H1 (cell line): ENCODE measurements around the gene RNF135.
A peak's percentile ranks its signal among the peaks of the same experiment; 100 is the strongest.

Source experiments
- CBX5 ChIP-seq: fragments of 300-800, 300-1000 bp; sonication (generic); IDR thresholded peaks from 2 replicates; pipeline ENCODE4 v1.7.1; 2016; ENCODE audit warnings: antibody characterized with exemption, low read length, low read depth
- EZH2 ChIP-seq: fragments of 200-600 bp; sonication (generic); IDR thresholded peaks from 2 replicates; pipeline ENCODE4 v1.7.1; 2012; ENCODE audit warnings: low read depth, mild to moderate bottlenecking, moderate library complexity, low read length, inconsistent platforms; ENCODE audit not compliant: severe bottlenecking
- PHF8 ChIP-seq: fragments of 200-600 bp; sonication (generic); conservative IDR thresholded peaks from 2 replicates; pipeline ENCODE4 v1.7.1; 2012; ENCODE audit warnings: low read depth, mild to moderate bottlenecking, inconsistent platforms, low read length, moderate library complexity
- POLR2A ChIP-seq, 2 experiments: IDR thresholded peaks; 1 replicate in 1 of 2; 2 replicates in 1 of 2; pipeline ENCODE4 v1.6.1; 2011; ENCODE audit warnings: low read depth in 2 of 2, low read length in 2 of 2, mild to moderate bottlenecking in 2 of 2; ENCODE audit errors: control extremely low read depth in 1 of 2
- TAF1 ChIP-seq: IDR thresholded peaks from 2 replicates; pipeline ENCODE4 v1.6.1; 2011; ENCODE audit warnings: mild to moderate bottlenecking, low read depth, low read length
- TBP ChIP-seq: IDR thresholded peaks from 2 replicates; pipeline ENCODE4 v1.6.1; 2011; ENCODE audit warnings: low read depth, low read length, improper control_type of control experiment
- TCF12 ChIP-seq: IDR thresholded peaks from 2 replicates; pipeline ENCODE4 v1.6.1; 2011; ENCODE audit warnings: low read depth, mild to moderate bottlenecking, low read length
- YY1 ChIP-seq: IDR thresholded peaks from 2 replicates; pipeline ENCODE4 v1.6.1; 2011; ENCODE audit warnings: low read depth, mild to moderate bottlenecking, low read length
- TF ChIP-seq, protein P1 (sequence below), 3 experiments: IDR thresholded peaks; 1 replicate in 2 of 3; 2 replicates in 1 of 3; pipeline versions ENCODE4 v1.5.1 to v1.6.1; 2011; ENCODE audit warnings: low read length in 3 of 3, mild to moderate bottlenecking in 3 of 3, inconsistent platforms in 2 of 3, low read depth in 1 of 3, moderate library complexity in 1 of 3; ENCODE audit not compliant: insufficient read depth in 1 of 3; ENCODE audit errors: control extremely low read depth in 1 of 3
- TF ChIP-seq, protein P2 (sequence below): IDR thresholded peaks from 2 replicates; pipeline ENCODE4 v1.6.1; 2012; ENCODE audit warnings: inconsistent platforms
- TF ChIP-seq, protein P3 (sequence below): IDR thresholded peaks from 2 replicates; pipeline ENCODE4 v1.6.1; 2012; ENCODE audit warnings: inconsistent platforms
- TF ChIP-seq, protein P4 (sequence below): IDR thresholded peaks from 2 replicates; pipeline ENCODE4 v1.6.1; 2011; ENCODE audit warnings: low read depth, mild to moderate bottlenecking, low read length; ENCODE audit not compliant: insufficient read depth

DNA sequence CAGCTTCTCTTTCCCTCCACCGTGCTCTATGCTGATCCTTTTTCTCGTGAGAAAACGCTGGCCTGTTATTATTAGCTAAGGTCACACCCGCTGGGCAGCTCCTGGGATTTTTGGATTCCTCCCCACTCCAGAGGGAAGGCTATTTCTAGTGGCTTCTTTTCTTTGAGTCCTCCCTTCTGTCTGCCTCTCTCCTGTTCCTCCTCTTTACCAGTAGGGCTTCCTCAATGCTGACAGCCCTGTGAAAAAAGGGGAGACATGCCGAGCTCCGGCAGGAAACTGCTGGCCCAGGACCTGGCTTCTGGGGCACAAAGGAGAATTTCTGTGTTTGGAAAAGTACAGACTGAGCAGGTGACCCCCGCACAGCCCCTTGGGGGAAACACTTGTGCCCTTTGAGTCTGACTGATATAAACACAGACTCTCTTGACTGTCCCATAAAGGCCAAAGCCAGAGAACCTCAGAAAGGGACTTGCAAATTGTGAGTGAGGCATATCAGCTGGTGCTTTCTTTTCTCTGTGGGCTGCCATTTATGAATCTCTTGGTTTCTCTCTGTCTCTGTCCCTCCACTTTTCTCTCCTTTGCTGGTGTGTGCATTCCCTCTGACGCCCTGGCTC is 14.0 kb upstream of the RNF135 start:
- TF ChIP-seq TBP (no peak), CBX5 (no peak), PHF8 (no peak), POLR2A (IDR thresholded peaks at IDR 0.05; ENCODE audit: control extremely low read depth in 1 of 2, low read depth in 2 of 2, low read length in 2 of 2) (no peak), TCF12 (no peak), EZH2 (no peak), YY1 (no peak), TAF1 (no peak)
- TF ChIP-seq, protein P1, sequence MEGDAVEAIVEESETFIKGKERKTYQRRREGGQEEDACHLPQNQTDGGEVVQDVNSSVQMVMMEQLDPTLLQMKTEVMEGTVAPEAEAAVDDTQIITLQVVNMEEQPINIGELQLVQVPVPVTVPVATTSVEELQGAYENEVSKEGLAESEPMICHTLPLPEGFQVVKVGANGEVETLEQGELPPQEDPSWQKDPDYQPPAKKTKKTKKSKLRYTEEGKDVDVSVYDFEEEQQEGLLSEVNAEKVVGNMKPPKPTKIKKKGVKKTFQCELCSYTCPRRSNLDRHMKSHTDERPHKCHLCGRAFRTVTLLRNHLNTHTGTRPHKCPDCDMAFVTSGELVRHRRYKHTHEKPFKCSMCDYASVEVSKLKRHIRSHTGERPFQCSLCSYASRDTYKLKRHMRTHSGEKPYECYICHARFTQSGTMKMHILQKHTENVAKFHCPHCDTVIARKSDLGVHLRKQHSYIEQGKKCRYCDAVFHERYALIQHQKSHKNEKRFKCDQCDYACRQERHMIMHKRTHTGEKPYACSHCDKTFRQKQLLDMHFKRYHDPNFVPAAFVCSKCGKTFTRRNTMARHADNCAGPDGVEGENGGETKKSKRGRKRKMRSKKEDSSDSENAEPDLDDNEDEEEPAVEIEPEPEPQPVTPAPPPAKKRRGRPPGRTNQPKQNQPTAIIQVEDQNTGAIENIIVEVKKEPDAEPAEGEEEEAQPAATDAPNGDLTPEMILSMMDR (IDR thresholded peaks at IDR 0.05; ENCODE audit: control extremely low read depth in 1 of 3, insufficient read depth in 1 of 3, low read depth in 1 of 3, low read length in 3 of 3): peak in 1 of 3 experiments; percentile 7; a peak in 1 of 4 replicates
- TF ChIP-seq, protein P2, sequence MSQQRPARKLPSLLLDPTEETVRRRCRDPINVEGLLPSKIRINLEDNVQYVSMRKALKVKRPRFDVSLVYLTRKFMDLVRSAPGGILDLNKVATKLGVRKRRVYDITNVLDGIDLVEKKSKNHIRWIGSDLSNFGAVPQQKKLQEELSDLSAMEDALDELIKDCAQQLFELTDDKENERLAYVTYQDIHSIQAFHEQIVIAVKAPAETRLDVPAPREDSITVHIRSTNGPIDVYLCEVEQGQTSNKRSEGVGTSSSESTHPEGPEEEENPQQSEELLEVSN: no peak
- TF ChIP-seq, protein P3, sequence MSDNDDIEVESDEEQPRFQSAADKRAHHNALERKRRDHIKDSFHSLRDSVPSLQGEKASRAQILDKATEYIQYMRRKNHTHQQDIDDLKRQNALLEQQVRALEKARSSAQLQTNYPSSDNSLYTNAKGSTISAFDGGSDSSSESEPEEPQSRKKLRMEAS: no peak
- TF ChIP-seq, protein P4, sequence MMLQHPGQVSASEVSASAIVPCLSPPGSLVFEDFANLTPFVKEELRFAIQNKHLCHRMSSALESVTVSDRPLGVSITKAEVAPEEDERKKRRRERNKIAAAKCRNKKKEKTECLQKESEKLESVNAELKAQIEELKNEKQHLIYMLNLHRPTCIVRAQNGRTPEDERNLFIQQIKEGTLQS: no peak
